GM15510 (cell line): Measurements from ENCODE around the gene CYTL1.

Experiments
- POLR2A ChIP-seq: IDR thresholded peaks from 3 replicates; pipeline ENCODE4 v1.6.1; 2011; ENCODE audit warnings: borderline replicate concordance; ENCODE audit not compliant: insufficient read length; ENCODE audit errors: extremely low read depth

CYTL1 gene

GRCh38 chr4:5019274-5019673, at the start of gene CYTL1:
Gene CYTL1, minus strand, starts transcription at chr4:5019458. Its CDS starts 13 bp downstream, at chr4:5019445.
- no peak for TF ChIP-seq POLR2A

- no peak for TF ChIP-seq POLR2A
These were observed 48.6 kb upstream of the CYTL1 start for GRCh38 chr4:5067908-5068307.

- no peak for TF ChIP-seq POLR2A
These were observed 46.8 kb upstream of the CYTL1 start for GRCh38 chr4:5066101-5066500.

GRCh38 chr4:5055411-5055810, 36.2 kb upstream of the CYTL1 start:
- no peak for TF ChIP-seq POLR2A

- no peak for TF ChIP-seq POLR2A
These were observed 35.3 kb upstream of the CYTL1 start for GRCh38 chr4:5054532-5054931.

GRCh38 chr4:5052726-5053425, 33.6 kb upstream of the CYTL1 start:
- no peak for TF ChIP-seq POLR2A

- TF ChIP-seq POLR2A = no peak
These were observed 33.0 kb upstream of the CYTL1 start for GRCh38 chr4:5052204-5052702.

- TF ChIP-seq POLR2A = no peak
These were observed 32.3 kb upstream of the CYTL1 start, which contains the start of gene STK32B for GRCh38 chr4:5051278-5052203. Gene STK32B, plus strand, starts transcription at chr4:5051480.

- TF ChIP-seq POLR2A = no peak
These were observed 31.4 kb upstream of the CYTL1 start for GRCh38 chr4:5050520-5051277.

- no peak for TF ChIP-seq POLR2A
These were observed 29.5 kb upstream of the CYTL1 start for GRCh38 chr4:5048721-5049120.

- TF ChIP-seq POLR2A = no peak
These were observed 25.8 kb upstream of the CYTL1 start for GRCh38 chr4:5045097-5045496.

GRCh38 chr4:5044341-5044740, 25.1 kb upstream of the CYTL1 start:
- no peak for TF ChIP-seq POLR2A

- no peak for TF ChIP-seq POLR2A
These were observed 24.3 kb upstream of the CYTL1 start for GRCh38 chr4:5043579-5043978.

- no peak for TF ChIP-seq POLR2A
These were observed 22.4 kb upstream of the CYTL1 start for GRCh38 chr4:5041699-5042098.
